Measurements from ENCODE around the gene NFYA.

NFYA gene

DNA sequence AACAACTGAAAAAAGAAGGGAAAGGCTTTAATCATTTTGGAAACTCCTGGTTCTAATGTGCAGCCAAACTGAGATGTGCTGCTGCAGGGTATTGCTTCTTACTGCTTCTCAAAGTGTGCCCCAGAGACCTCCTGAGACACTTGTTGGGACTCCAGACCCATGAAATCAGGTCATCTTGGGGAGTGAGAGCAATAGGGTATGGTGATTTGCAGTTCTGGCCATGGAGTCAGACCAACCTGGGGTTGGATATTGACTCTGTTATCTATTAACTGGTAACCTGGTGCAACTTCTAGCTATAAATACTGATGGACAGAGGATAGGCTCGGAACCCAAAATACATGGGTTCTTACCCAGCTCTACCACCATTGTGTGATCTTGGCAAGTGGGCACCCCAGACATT is 26.7 kb upstream of the NFYA start:
- no peak for DNase-seq (ENCODE audit: low read depth, low spot score)

GRCh38 chr6:41047306-41047705 is 25.5 kb upstream of the NFYA start:
- DNase-seq (ENCODE audit: low read depth, low spot score): no peak

- no peak for DNase-seq (ENCODE audit: low read depth, low spot score)
These were observed 24.7 kb upstream of the NFYA start for GRCh38 chr6:41047745-41048732.

DNA sequence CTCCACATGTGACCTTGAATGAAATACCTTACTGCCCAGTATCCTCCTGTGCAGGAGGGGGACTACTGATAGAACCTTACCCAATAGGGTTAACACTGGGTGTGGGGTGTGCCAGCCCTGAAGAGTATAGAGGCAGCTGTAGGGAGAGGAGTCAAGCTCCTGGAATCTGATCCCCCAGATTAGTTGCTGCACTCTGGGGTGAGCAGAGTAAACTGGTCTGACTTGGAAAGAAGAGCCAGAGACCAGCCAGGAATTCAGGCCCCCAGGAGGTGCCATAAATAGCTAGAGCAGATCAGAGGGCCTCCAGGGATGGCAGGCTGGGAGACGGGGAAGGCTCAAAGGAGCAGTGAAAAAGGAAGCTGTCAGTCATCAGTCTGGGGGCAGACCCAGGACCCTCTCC is 23.3 kb upstream of the NFYA start:
- DNase-seq (ENCODE audit: low read depth, low spot score): no peak

DNA sequence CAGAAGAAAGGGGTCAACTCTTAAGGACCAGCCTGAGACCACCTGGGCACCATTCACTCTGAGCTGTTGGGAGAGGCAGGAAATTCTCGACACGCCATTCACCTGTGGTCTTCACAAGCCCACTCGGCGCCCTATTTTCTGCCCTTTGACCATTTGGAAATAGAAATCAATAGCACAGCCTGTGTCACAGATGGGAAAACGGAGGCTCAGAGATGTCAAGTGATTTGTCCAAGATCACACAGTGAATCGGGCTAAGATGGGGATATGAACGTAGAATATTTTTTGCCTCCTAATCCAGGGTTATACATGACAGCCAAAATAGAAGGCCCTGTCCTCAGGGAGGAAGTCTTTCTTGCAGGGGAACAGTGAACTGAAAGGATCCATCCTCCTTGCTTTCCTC is 22.8 kb upstream of the NFYA start:
- DNase-seq (ENCODE audit: low read depth, low spot score): no peak

- DNase-seq (ENCODE audit: low read depth, low spot score): no peak
These were observed 22.2 kb upstream of the NFYA start for GRCh38 chr6:41050536-41050935.

DNA sequence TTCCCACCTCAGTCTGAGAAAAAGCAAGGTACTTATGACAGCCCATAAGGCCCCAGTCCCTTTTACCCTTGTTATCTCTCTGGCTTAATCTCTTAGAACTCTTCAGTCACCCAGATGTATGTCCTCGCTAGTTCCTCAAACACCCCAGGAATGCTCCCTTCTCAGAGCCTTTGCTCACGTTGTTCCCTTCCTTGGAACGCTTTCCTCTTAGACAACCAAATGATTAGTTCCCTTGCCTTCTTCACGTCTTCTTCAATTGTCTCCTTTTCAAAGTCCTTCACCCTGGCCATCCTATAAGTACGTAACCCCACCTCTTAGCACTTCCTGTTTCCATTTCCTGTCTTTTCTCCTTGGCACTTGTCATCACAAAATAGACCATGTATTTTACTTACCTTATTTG is 20.9 kb upstream of the NFYA start:
- no peak for DNase-seq (ENCODE audit: low read depth, low spot score)

- DNase-seq (ENCODE audit: low read depth, low spot score): no peak
These were observed 19.7 kb upstream of the NFYA start, which contains the start of gene APOBEC2 for GRCh38 chr6:41053041-41053440. TSS of gene APOBEC2 (plus strand) at chr6:41053202. CDS start at chr6:41053348, 146 bp downstream.

GRCh38 chr6:41054511-41054910 is 18.3 kb upstream of the NFYA start:
- no peak for DNase-seq (ENCODE audit: low read depth, low spot score)

DNA sequence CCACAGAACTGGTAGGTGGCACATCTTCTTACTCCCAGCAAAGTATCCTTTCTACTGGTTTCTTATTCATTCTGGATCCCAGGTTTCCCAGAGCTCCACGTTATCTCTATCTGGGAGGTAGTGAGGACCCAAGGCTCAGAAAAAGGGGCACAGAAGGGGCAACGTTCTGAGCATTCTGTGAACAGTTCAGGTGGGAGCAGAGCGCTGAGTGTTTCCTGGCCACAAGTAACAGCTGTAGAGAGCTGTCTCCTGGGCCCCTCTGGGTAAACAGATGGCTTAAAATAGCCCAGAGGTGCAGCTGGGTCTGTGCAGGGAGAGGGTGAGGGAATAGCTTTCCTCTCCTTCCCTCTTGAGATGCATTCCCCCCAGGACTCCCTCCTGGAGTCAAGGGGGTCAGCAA is 17.6 kb upstream of the NFYA start:
- no peak for DNase-seq (ENCODE audit: low read depth, low spot score)

DNA sequence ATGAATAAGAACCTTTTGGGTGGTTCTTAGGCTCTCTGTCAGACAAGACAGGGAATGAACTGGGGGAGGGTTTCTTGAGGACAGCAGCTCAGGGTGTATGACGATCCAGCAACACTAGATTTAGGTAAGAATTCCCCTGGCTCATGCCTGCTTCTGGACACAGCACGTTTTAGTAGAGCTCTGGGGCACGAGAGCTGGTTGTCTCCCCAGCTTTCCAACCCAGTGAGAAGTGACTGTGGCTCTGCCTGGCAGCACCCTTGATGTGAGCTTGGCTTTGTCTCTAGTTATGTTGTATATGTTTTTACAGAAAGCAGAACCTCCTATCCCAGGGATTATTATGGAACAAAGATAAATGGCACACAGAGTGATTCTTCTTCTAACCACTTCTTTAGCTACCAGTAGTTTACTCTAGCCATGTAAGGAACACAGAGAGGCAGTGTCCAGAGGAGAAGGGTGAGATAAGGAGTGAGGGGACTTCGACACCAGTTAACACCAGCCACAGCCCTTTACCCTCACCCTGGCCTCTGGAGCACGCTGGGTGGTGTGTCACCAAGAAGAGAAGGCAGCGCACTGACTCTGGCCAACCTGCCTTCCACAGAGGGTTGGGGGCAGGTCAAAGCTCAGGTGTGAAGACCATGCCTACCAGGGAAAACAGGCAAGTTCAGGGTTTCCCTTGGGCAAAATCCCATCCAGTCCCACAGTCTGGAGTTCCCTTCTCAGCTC is 15.8 kb upstream of the NFYA start:
- DNase-seq (ENCODE audit: low read depth, low spot score): no peak

- no peak for DNase-seq (ENCODE audit: low read depth, low spot score)
These were observed 14.0 kb upstream of the NFYA start for GRCh38 chr6:41058783-41059181.

DNA sequence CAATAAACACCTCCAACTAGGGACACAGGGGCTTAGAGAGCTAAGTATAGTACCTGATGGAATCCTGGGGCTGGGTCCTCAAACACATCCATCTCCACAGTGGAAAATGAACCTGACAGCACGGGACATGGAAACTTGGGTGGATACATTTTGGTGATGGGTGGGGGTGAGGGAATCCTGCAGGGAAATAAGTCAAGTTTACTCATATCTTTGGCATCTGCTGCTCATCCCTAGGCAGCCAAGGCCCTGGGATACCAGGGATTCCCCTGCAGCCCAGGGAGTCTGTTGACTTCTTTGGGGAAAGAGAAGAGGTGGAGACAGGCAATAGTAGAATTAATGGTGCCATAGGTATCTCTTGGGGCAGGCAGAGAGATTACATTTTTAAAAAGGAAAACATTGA is 13.2 kb upstream of the NFYA start:
- no peak for DNase-seq (ENCODE audit: low read depth, low spot score)

GRCh38 chr6:41061196-41061726 is 11.5 kb upstream of the NFYA start:
- no peak for DNase-seq (ENCODE audit: low read depth, low spot score)

GRCh38 chr6:41062056-41062455 is 10.7 kb upstream of the NFYA start:
- DNase-seq (ENCODE audit: low read depth, low spot score): no peak

- no peak for DNase-seq (ENCODE audit: low read depth, low spot score)
These were observed 8.9 kb upstream of the NFYA start for GRCh38 chr6:41063884-41064285.

GRCh38 chr6:41064841-41065240 is 7.9 kb upstream of the NFYA start:
- DNase-seq (ENCODE audit: low read depth, low spot score): no peak

DNA sequence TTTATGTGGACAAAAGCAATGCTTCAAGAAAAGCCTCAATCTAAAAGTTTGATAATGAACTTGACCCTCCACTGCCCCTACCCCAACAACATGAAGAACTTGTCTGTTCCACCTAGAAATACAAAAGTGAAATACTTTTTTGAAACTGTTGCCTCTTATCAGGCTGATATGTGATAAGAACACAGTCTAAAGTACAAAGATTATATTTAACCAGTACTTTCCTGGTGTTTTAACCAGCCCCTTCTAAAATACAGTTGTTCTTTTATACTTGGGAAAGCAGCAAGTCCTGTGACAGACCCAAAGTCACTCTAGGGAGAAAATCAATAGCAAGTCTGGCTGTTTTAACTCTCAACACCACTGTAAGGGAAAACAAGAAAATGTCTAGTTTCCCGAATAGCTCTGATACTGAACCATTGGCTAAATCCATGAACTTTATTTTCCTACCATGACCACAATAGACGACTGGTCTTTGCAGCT is 7.2 kb upstream of the NFYA start:
- DNase-seq (ENCODE audit: low read depth, low spot score): no peak

GRCh38 chr6:41066867-41067304 is 5.9 kb upstream of the NFYA start:
- DNase-seq (ENCODE audit: low read depth, low spot score): no peak

DNA sequence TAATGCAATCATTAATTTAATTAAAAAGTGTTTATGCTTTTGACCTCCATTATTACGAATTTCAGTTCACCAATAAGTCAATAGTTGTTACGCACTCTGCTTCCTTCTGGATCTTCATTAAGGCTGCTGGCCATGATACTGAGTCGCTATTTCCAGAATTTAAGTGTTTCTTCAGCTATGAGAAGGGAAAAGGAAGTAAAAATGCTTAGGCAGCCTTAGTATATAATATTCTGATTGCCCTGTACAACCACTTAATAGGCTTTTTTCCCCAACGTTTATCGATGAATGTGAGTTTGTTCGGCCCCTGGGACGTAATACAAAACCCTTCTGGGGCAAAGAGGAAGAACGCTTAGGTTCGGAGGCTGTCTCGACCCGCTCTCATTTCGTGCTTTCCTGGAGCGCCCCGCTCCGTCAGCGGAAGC is 1.3 kb upstream of the NFYA start:
- DNase-seq (ENCODE audit: low read depth, low spot score): no peak

- DNase-seq (ENCODE audit: low read depth, low spot score): peak; percentile 99
These were observed 595 bp upstream of the NFYA start, which contains the start of gene OARD1 for GRCh38 chr6:41071923-41072835. TSS of gene OARD1 (minus strand) at chr6:41072356. CDS start at chr6:41071634, 722 bp downstream.
